ENCODE measurements around the gene FSCN2. TPM values are rescaled to one million over a fixed set of nuclear protein-coding genes. Genes with fewer than 3 reads are reported as not detected.

FSCN2 gene
- total RNA-seq, 4 donors from 2014 or later, result 0.46 to 2.7 (median 1.8) TPM

GRCh38 chr17:81513372-81513752 lies 14.8 kb upstream of the FSCN2 start:
- TF ChIP-seq POLR2A (IDR thresholded peaks at IDR 0.05) (no peak), CTCF (IDR thresholded peaks at IDR 0.05) (no peak)
- peak overlapping the region; percentile 66 for H3K4me3 ChIP-seq (ENCODE audit: low read depth, poor library complexity, severe bottlenecking)
- 1% methylated on average over 19 to 23 of the region's 23 CpGs for WGBS, 2 donors
- intact Hi-C loops (cut with DNase I; ENCODE audit: low total_unique reads), result loop anchor here (5.0 kb wide), 1 partner anchor 116 kb away; the partner anchor contains the start of gene BAHCC1
- peak; percentile 58 to 94 for DNase-seq (ENCODE audit: low spot score in 2 of 2)

GRCh38 chr17:81513753-81514488 lies 14.3 kb upstream of the FSCN2 start:
- 1% methylated on average over 20 to 59 of the region's 64 CpGs for WGBS, 2 donors
- peak overlapping the region; percentile 66 for H3K4me3 ChIP-seq (ENCODE audit: low read depth, poor library complexity, severe bottlenecking)
- intact Hi-C loops (cut with DNase I; ENCODE audit: low total_unique reads), result loop anchor here (5.0 kb wide), 1 partner anchor 117 kb away; the partner anchor contains the start of gene BAHCC1
- peak; percentile 53 to 94 for DNase-seq (ENCODE audit: low spot score in 2 of 2)
- TF ChIP-seq POLR2A (IDR thresholded peaks at IDR 0.05), result no peak
- no peak for TF ChIP-seq CTCF (IDR thresholded peaks at IDR 0.05)

- H3K4me3 ChIP-seq (ENCODE audit: low read depth, poor library complexity, severe bottlenecking), result peak overlapping the region; percentile 66
- intact Hi-C loops (cut with DNase I; ENCODE audit: low total_unique reads), result loop anchor here (5.0 kb wide), 1 partner anchor 117 kb away; the partner anchor contains the start of gene BAHCC1
- no peak for TF ChIP-seq CTCF (IDR thresholded peaks at IDR 0.05)
- TF ChIP-seq POLR2A (IDR thresholded peaks at IDR 0.05), result no peak
- WGBS, 2 donors, result 1 to 2% methylated on average over 10 to 20 of the region's 34 CpGs
- no peak for DNase-seq (ENCODE audit: low spot score in 2 of 2)
Measured at GRCh38 chr17:81514489-81514738, 13.8 kb upstream of the FSCN2 start.

- WGBS, 2 donors, result 0 to 1% methylated on average over 25 to 27 of the region's 82 CpGs
- H3K4me3 ChIP-seq (ENCODE audit: low read depth, poor library complexity, severe bottlenecking), result peak overlapping the region; percentile 66
- intact Hi-C loops (cut with DNase I; ENCODE audit: low total_unique reads), result loop anchor here (5.0 kb wide), 1 partner anchor 118 kb away; the partner anchor contains the start of gene BAHCC1
- DNase-seq (ENCODE audit: low spot score in 2 of 2), result peak; percentile 68 to 96
- TF ChIP-seq POLR2A (IDR thresholded peaks at IDR 0.05), result peak in 1 of 2 donors; percentile 3
- no peak for TF ChIP-seq CTCF (IDR thresholded peaks at IDR 0.05)
Measured at GRCh38 chr17:81514739-81515529, 13.2 kb upstream of the FSCN2 start.

- 59 to 62% methylated on average over 19 of the region's 19 CpGs for WGBS, 2 donors
- DNase-seq (ENCODE audit: low spot score in 2 of 2), result no peak
- no peak for TF ChIP-seq POLR2A (IDR thresholded peaks at IDR 0.05)
- TF ChIP-seq CTCF (IDR thresholded peaks at IDR 0.05), result no peak
- intact Hi-C loops (cut with DNase I; ENCODE audit: low total_unique reads), result no loop called here
- peak overlapping the region; percentile 66 for H3K4me3 ChIP-seq (ENCODE audit: low read depth, poor library complexity, severe bottlenecking)
Measured at GRCh38 chr17:81515530-81516041, 12.6 kb upstream of the FSCN2 start.

Data from lower leg skin (tissue), 4 donors.